ENCODE data around the gene IKZF3.
"Not testable (repeated sequence)": the region's sequence is repeated elsewhere in the genome, so short reads cannot be mapped to it uniquely, and the experiment has no call there.

Gene IKZF3

GRCh38 chr17:39777534-39778365, 86.4 kb downstream of the IKZF3 start:
- no peak for DNase-seq

- no peak for DNase-seq
Measured at GRCh38 chr17:39776252-39776651, 87.9 kb downstream of the IKZF3 start.

GRCh38 chr17:39775031-39775430, 89.1 kb downstream of the IKZF3 start:
- DNase-seq: no peak

GRCh38 chr17:39774047-39774446, 90.1 kb downstream of the IKZF3 start:
- DNase-seq: no peak

- DNase-seq: no peak
Measured at GRCh38 chr17:39772987-39773934, 90.9 kb downstream of the IKZF3 start.

GRCh38 chr17:39772415-39772814, 91.7 kb downstream of the IKZF3 start:
- no peak for DNase-seq

GRCh38 chr17:39769974-39770587, 94.0 kb downstream of the IKZF3 start:
- DNase-seq: no peak

- DNase-seq: no peak
Measured at GRCh38 chr17:39767147-39767546, 97.0 kb downstream of the IKZF3 start.

- no peak for DNase-seq
Measured at GRCh38 chr17:39765766-39766165, 98.3 kb downstream of the IKZF3 start.

GRCh38 chr17:39765175-39765574, 98.9 kb downstream of the IKZF3 start:
- no peak for DNase-seq

- not testable (repeated sequence) for DNase-seq
Measured at GRCh38 chr17:39764171-39764570, 99.9 kb downstream of the IKZF3 start.

GRCh38 chr17:39763051-39763820, 100.9 kb downstream of the IKZF3 start:
- DNase-seq: no peak

- no peak for DNase-seq
Measured at GRCh38 chr17:39761861-39762496, 102.1 kb downstream of the IKZF3 start.

GRCh38 chr17:39759204-39759603, 104.9 kb downstream of the IKZF3 start:
- DNase-seq: no peak

GRCh38 chr17:39757931-39758873, 105.9 kb downstream of the IKZF3 start:
- DNase-seq: no peak

- DNase-seq: no peak
Measured at GRCh38 chr17:39757176-39757662, 106.9 kb downstream of the IKZF3 start.

GRCh38 chr17:39756380-39757079, 107.6 kb downstream of the IKZF3 start:
- DNase-seq: no peak

GRCh38 chr17:39755554-39756379, 108.3 kb downstream of the IKZF3 start:
- DNase-seq: peak; percentile 47
